Chondrocyte (in vitro differentiated cells): ENCODE data around the gene GPRC6A. TPM values are rescaled to one million over a fixed set of nuclear protein-coding genes. Genes with fewer than 3 reads are reported as not detected.
"Not testable (repeated sequence)": the region's sequence is repeated elsewhere in the genome, so short reads cannot be mapped to it uniquely, and the experiment has no call there.

Experiments
- DNase-seq: peaks from one replicate; pipeline ENCODE4 v3.0.0; 2021; ENCODE audit warnings: mixed read lengths, low spot score
- H3K27ac Mint-ChIP-seq: one replicate; pipeline ENCODE4 v1.8.0; 2021; ENCODE audit warnings: mild to moderate bottlenecking, moderate library complexity, mixed read lengths; ENCODE audit not compliant: unreplicated experiment
- H3K27me3 Mint-ChIP-seq: 2 replicates; pipeline ENCODE4 v1.8.0; 2021; ENCODE audit warnings: low read depth, mixed read lengths
- H3K36me3 Mint-ChIP-seq: 2 replicates; pipeline ENCODE4 v1.8.0; 2021; ENCODE audit warnings: low read depth, mixed read lengths
- H3K4me1 Mint-ChIP-seq: 2 replicates; pipeline ENCODE4 v1.8.0; 2021; ENCODE audit warnings: low read depth, mild to moderate bottlenecking, mixed read lengths
- H3K4me3 Mint-ChIP-seq: one replicate; pipeline ENCODE4 v1.8.0; 2021; ENCODE audit warnings: mild to moderate bottlenecking, moderate library complexity, mixed read lengths; ENCODE audit not compliant: unreplicated experiment
- H3K9me3 Mint-ChIP-seq: 2 replicates; pipeline ENCODE4 v1.8.0; 2021; ENCODE audit warnings: low read depth, mixed read lengths
- total RNA-seq: library from RNA; stranded (reverse); gene quantifications from 3 replicates; pipeline ENCODE4 v1.2.1, GENCODE V29; 2021
- TF ChIP-seq, protein P1 (sequence below): fragments of 200-600 bp; sonication (generic); IDR thresholded peaks from 2 replicates; pipeline ENCODE4 v1.5.0; 2021; ENCODE audit warnings: antibody characterized with exemption, mild to moderate bottlenecking, moderate library complexity

The GPRC6A gene
- total RNA-seq, 1 donor from 2014 or later: not detected

DNA sequence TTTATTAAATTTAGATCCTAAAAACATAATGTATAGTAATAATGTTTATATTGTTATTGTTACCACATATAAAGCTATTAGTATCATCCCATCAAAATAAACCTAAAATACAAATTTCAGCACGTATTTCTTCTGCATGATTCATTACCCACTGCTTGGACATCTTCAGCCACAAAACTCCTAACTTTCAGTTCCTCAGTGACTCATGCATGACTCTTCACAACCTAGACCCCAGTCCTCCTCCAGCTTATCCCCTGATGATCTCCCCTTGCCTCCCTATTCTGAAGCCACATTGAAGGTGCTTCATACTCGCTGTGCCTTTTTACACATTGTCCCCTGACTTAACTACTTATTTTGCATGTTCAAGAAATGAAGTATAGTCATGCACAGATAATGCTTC is 11.2 kb upstream of the GPRC6A start:
- Mint-ChIP-seq H3K9me3 (peaks cover under 1% of the 10 kb centered on the region), H3K27me3 (peaks cover 20% of the 10 kb centered on the region), H3K27ac (no peak overlapping the region), H3K36me3 (no peaks in the 10 kb centered on the region), H3K4me3 (no peak overlapping the region), H3K4me1 (no peaks in the 10 kb centered on the region)
- no peak for DNase-seq
- TF ChIP-seq, protein P1, sequence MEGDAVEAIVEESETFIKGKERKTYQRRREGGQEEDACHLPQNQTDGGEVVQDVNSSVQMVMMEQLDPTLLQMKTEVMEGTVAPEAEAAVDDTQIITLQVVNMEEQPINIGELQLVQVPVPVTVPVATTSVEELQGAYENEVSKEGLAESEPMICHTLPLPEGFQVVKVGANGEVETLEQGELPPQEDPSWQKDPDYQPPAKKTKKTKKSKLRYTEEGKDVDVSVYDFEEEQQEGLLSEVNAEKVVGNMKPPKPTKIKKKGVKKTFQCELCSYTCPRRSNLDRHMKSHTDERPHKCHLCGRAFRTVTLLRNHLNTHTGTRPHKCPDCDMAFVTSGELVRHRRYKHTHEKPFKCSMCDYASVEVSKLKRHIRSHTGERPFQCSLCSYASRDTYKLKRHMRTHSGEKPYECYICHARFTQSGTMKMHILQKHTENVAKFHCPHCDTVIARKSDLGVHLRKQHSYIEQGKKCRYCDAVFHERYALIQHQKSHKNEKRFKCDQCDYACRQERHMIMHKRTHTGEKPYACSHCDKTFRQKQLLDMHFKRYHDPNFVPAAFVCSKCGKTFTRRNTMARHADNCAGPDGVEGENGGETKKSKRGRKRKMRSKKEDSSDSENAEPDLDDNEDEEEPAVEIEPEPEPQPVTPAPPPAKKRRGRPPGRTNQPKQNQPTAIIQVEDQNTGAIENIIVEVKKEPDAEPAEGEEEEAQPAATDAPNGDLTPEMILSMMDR: no peak

DNA sequence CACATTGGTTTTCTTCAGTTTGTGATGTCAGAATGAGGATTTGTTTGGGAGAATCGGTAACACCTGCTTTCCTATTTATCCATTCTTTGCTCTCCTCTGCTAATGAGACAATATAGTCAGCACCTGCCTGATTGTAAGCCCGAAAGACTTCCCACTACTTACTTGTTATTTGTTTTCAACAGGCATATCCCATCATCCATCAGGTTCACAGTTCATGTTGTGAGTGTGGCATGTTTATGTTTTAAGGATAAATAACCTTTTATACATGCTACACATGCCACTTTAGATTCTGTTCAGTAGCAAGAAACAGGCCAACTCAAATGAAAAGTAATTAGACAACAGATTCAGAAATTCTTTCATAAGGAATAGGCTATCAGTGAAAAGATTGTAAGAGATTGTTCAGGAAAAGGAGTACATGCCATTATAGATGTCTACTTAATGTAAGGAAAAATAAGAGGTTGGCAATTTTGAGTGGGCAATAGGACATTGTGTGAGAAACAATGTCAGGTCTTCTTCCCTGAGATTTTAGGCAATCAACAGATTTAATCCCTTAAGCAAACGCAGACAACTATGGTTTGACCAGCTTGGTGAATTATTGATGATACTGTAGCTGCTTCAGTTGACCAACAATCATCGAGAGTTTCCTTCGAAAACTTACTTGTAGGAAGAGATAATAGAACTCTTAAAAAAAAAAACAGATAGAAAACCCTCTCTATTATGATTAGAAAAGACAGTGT is 7.9 kb upstream of the GPRC6A start:
- Mint-ChIP-seq H3K4me1 (no peaks in the 10 kb centered on the region), H3K4me3 (no peak overlapping the region), H3K9me3 (no peaks in the 10 kb centered on the region), H3K27ac (no peak overlapping the region), H3K36me3 (no peaks in the 10 kb centered on the region), H3K27me3 (peaks cover 18% of the 10 kb centered on the region)
- TF ChIP-seq, protein P1: no peak
- DNase-seq: no peak

DNA sequence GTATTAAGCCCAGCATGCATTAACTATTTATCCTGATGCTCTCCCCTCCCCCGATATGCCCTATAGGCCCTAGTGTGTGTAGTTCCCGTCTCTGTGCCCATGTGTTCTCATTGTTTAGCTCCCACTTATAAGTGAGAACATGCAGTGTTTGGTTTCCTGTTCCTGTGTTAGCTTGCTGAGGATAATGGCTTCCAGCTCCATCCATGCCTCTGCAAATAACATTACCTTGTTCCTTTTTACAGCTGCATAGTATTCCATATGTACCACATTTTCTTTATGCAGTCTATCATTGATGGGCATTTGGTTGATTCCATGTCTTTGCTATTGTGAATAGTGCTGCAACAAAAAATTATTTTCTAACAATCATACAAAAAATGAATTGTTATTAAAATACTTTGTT is 5.6 kb upstream of the GPRC6A start:
- not testable (repeated sequence) for H3K36me3 Mint-ChIP-seq, H3K9me3 Mint-ChIP-seq, H3K27ac Mint-ChIP-seq, DNase-seq, H3K4me1 Mint-ChIP-seq, H3K4me3 Mint-ChIP-seq
- H3K27me3 Mint-ChIP-seq: peaks cover 15% of the 10 kb centered on the region

DNA sequence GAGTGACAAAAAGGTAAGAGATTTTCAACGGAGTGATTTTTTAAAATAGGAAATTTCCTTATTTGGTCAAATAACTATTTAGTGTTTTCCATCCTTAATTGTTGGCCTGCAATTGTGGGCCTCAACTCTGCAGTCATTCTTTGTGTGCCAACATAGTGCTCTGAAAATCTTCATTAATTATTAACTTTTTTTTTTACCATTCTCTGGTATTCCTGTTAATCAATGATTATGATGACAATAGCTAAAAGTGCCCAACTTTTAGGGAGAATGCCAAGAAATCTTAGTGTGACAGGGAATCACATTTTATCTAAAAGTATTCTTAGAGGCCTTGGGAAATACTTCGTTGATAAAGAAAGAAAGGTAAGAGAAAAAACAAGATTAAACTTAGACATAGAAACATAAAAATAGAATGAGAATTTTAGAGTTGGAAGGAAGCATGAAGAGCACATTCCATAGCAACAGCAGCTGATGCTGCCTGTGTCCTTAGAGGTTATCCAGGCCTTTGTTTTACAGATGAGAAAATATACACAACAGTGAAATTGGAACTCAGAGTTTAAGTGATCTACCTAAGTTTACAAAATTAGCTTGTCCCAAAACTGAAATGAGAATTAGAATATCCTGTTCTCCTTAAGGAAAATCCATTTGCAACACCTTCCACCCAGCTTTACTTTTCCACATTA is 1.2 kb downstream of the GPRC6A start:
- DNase-seq: no peak
- Mint-ChIP-seq H3K27me3 (peaks cover 10% of the 10 kb centered on the region), H3K4me3 (no peak overlapping the region), H3K4me1 (no peaks in the 10 kb centered on the region), H3K27ac (no peak overlapping the region), H3K36me3 (no peaks in the 10 kb centered on the region), H3K9me3 (peaks cover 26% of the 10 kb centered on the region)
- TF ChIP-seq, protein P1: no peak

DNA sequence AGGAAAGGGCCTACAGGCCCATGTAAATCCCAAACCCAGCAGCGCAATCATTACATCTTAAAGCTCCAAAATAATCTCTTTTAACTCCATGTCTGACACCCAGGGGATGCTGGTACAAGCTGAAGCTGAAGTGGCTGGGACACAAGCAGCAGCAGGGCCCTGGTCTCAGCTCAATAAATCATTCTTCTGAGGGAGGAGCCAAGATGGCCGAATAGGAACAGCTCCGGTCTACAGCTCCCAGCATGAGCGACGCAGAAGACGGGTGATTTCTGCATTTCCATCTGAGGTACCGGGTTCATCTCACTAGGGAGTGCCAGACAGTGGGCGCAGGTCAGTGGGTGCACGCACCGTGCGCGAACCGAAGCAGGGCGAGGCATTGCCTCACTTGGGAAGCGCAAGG is 12.5 kb downstream of the GPRC6A start:
- not testable (repeated sequence) for H3K36me3 Mint-ChIP-seq, H3K4me1 Mint-ChIP-seq, H3K27ac Mint-ChIP-seq, H3K27me3 Mint-ChIP-seq, H3K4me3 Mint-ChIP-seq, DNase-seq
- peaks cover 22% of the 10 kb centered on the region for H3K9me3 Mint-ChIP-seq

DNA sequence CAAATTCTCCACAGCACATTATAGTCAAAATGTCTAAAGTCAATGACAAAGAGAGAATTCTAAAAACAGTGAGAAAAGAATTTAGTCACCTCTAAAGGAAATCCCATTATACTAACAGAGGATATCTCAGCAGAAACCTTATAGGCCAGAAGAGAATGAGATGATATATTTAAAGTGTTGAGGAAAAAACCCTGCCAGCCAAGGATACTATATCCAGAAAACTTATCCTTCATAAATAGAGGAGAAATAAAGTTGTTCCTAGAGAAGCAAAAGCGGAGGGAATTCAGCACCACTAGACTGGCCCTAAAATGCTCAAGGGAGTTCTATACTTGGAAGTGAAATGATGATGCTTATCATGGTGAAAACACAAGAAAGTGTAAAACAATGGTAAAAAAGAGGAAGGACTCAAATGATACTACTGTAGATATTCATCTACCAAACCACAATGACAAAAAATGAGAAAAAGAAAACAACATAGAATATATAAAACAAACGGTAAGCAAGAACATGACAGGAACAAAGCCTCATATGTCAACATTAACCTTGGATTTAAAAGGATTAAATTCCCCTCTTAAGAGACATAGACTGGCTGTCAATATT is 16.7 kb downstream of the GPRC6A start:
- TF ChIP-seq, protein P1: no peak
- no peak for DNase-seq
- Mint-ChIP-seq H3K36me3 (no peaks in the 10 kb centered on the region), H3K9me3 (peaks cover 18% of the 10 kb centered on the region), H3K4me3 (no peak overlapping the region), H3K27ac (no peak overlapping the region), H3K27me3 (no peaks in the 10 kb centered on the region), H3K4me1 (no peaks in the 10 kb centered on the region)
